Stimulated activated CD4-positive, alpha-beta T cell treated with anti-CD3 and anti-CD28 coated beads, Interleukin-12 subunit alpha, Interleukin-12 subunit beta, amount 100 ng/mL, for 24 hours (primary cell): ENCODE measurements around the gene MEIKIN.

Source experiments
- DNase-seq, 2 experiments: peaks; one replicate each; pipeline ENCODE4 v3.0.0-alpha.2; 2020; ENCODE audit warnings: low read depth in 2 of 2

MEIKIN gene

GRCh38 chr5:131974016-131974415, 28.6 kb upstream of the MEIKIN start:
- DNase-seq = no peak

- DNase-seq = no peak
Measured at GRCh38 chr5:131973089-131973712, 27.7 kb upstream of the MEIKIN start.

DNA sequence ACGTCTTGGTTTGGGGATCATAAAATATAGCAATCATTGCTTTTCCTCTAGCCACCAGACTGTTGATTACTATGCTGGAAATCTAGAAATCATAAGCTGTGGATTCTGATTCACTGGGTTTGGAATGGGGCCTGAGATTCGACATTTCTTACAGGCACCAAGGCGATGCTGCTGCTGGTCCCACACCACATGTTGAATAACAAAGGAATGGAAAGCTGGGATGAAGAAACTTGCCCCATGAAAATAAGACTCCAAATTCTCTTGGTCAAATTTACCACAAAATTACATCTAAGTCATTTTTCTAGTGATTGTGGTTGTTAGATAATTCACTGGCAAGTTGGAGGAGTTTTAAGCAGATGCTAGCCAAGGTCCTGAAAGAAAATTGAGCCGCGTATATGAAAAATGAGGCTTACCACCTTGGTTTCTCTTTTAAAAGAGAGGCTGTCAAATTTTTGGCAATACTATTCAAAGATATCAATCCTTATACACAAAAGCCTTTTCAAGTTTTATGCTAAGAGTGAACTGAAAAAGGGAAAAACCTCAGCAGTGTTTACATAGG, 23.0 kb upstream of the MEIKIN start:
- no peak for DNase-seq

DNA sequence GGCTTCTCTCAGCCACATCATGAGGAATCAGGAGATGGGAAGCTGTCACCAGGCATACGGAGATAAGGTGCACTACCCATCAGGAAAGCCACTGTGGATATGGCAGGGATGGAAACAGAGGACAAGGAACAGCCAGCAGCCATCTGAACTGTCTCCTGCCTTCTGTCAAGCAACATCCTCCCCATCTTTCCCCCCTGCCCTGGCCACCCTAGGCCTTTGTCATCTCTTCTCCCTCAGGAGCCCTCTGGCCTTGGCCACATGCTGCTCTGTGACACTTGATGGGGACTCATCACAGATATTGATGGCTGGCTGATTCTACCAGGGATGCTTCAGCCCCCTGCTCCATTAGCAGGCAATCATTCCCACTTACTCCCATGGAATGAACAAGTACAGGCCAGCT, 21.1 kb upstream of the MEIKIN start:
- no peak for DNase-seq

DNA sequence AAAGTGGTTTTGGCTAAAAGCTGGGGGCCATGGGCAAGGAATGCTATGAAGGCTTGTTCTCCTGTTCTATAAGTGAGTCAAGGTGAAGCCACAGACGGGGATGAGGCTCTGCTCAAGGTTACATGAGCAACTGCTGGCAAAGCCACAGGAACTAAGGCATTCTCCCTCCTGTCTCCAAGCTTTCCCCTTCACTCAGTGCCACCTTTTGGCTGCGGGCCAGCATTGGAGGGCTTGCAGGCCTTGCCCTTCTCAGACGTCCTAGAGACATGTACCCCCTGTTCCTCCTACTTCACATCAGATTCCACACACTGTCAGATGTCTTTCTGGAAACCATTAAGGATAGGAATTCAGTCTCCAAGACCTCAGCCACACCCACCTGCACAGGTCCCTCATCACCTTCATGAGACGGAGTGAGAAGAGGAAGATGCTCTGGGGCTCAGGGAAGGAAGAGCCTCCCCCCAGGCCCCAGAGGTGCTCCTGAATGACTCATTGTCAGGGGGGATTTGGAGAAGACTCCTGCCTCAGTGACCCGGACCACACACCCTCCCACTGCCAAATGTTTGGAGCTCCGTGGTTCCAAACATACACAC, 20.5 kb upstream of the MEIKIN start:
- DNase-seq = no peak

DNA sequence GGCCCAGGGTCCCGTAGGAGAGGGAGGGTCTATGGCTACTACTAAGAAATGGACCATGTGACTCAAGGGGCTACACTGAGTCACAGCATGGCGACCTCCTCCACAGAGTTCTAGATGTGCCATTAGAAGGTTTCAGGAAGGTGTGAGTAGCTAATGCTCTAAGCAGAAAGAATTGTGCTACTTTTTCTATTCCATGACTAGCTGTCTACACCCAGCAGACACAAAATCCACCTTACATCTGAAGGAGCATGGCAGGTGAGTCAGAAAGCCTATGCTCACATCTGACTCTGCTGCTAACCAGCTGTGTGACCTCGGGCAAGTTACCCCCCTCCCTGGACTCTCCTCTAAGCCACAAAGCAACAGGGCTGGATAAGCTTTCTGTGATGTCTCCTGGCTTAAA, 14.4 kb upstream of the MEIKIN start:
- DNase-seq = no peak

GRCh38 chr5:131959136-131959535, 13.7 kb upstream of the MEIKIN start:
- DNase-seq = no peak

GRCh38 chr5:131957721-131958441, 12.4 kb upstream of the MEIKIN start:
- no peak for DNase-seq

DNA sequence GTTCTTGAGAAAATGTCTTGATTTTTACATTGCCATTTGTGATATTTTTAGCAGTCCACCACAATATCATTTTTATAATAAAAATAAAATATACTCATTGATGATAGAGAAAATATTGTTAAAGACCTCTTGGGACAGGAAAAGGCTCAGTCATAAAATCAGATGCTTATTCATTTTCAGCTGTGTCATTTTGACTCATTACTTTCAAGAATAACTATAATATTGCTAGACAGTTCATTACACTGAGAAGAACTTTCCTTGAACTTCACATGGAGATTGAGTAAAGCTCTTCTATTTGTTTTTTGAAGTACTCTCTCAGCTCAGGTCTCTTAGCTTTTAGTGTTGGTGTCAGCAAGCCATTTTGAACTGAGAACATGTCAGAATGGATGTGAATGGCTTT, 8.5 kb upstream of the MEIKIN start:
- DNase-seq = no peak

- no peak for DNase-seq
Measured at GRCh38 chr5:131952301-131952857, 6.9 kb upstream of the MEIKIN start.

DNA sequence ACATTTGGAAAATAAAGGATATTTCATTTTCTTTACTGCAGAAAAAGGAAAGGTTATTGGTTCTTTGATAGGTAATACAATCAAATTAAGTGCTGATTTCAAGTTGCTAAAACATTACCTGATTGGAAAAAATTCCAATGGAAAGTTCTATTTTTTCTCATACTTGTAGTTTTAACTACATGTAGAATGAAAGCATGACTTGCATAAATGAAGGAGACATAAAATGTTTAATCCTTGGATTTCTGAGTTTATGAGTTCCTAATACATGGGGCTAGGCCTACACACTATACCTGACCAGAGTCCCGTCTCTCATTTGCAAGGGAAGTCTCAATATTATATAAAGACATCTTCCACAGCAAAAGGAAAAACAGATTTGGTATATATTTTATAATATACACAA, 5.2 kb upstream of the MEIKIN start:
- DNase-seq = no peak

DNA sequence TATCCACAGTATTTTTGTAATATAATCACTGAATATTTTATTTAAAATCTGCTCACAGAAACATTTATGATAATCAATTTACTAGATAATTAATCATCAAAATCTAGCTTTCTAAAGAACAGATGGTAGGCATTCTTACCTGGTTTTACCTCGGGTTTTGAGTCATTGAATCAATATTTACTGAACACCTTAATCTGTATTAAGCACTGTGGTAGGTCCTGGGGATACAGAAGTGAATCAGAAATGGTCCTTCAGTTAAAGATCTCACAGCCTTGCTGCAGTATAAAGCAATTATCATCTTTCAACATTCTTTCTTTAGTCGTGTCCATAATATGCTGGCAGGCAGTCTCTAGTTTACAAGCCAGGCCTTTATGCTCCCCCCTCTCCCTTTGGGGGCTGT, 2.0 kb upstream of the MEIKIN start:
- no peak for DNase-seq

DNA sequence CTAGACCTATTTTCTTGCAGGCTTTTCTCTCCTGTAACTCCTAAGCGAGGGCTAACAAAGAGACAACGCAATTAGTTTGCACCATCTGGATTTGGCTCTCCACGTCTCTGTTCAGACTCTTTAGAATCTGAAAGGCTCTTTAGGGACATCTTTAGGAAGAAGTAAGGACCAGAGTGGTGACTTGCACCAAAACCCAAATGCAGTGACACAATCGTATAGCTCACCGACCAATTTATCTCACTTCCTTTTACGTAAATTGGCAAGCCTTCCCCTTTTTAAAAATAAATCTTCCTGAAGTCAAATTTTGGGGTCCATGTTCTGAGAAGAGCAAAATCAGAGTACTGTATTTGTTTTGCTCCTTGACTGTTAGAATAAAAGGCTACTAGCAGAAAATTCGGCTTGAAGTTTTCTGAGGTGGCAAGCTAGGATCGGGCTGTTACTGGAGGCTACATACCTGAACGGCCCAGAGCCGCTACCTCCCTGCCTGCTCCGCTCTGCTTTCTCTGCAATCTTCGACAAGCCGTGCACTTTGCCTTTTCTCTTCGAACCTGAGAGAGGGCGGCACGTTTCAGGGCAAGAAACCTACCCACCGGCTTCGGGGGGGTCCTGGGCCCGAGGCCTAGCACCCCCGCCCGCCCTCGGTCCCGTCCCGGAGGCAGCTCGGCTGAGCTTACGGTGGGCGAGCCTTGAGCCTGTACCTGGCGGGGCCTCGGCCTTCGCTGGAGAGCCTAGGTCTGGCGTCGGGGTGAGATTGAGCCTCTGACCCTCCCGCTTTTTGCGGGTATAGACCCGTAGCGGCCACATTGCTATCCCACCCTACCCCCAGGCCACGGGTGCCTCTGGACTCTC, 537 bp downstream of the MEIKIN start:
- DNase-seq = no peak

- no peak for DNase-seq
Measured at GRCh38 chr5:131943916-131944315, 1.5 kb downstream of the MEIKIN start.

GRCh38 chr5:131942016-131942415, 3.4 kb downstream of the MEIKIN start:
- no peak for DNase-seq

DNA sequence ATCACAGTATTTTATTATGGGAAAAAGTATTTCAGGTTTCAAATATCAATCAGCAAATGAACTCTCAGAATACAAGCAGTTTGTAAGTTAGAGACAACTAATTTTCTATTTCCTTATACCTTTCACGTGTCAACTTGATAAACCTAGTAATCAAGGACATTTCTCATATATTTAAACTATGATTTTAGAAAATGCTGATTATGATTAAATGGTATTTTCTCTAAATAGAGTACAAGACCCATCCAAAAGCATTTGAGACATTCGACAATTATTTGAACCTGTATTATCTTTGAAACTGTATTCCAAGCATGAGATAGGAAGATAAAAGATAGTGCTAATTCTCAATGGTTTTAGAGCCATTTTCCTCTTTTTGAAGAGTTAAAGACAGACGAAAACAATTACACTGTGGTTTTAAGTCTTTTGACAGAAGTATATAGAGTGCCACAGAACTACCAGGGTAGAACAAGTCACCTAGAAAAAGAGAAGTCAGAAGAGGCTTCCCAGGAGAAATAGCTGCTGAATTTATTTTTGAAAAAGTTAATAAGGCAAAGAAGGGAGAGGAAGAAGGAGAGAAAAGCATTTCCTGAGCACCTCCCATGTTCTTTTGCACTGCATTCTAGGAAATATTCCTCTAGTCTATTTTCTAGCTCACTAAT, 5.6 kb downstream of the MEIKIN start:
- DNase-seq = no peak

GRCh38 chr5:131932235-131932634, 13.2 kb downstream of the MEIKIN start:
- no peak for DNase-seq

DNA sequence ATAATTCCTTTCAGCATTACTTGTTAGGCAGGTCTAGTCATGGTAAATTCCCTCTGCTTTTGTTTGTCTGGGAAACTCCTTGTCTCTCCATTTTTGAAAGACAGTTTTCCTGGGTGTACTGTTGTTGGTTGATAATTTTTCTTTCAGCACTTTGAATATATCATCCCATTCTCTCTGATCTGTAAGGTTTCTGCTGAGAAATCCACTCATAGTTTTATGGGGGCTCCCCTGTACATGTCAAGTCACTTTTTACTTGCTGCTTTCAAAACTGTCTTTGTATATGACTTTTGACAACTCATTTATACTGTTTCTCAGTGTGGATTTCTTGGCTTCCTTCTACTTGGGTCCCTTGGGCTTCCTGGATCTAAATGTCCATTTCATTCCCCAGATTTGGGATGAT, 16.5 kb downstream of the MEIKIN start:
- DNase-seq = no peak

- no peak for DNase-seq
Measured at GRCh38 chr5:131926168-131926567, 19.3 kb downstream of the MEIKIN start.

DNA sequence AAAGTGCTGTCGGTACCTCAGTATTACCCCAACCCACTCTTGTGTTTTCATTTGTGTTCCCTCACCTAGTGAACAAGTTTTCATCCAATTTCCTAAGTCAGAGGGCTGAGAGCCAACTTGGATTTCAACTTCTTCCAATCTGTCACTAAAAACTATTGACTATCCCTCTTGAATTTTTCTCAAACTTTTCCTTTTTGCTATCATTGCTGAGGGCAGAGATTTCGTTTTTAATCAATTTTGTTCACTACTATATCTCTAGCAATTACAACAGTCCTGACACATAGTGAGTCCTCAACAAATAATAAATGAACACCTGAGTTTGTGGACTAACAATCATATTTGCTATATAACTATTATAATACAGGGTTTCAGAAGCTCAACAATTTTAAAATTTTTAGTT, 29.0 kb downstream of the MEIKIN start:
- no peak for DNase-seq

DNA sequence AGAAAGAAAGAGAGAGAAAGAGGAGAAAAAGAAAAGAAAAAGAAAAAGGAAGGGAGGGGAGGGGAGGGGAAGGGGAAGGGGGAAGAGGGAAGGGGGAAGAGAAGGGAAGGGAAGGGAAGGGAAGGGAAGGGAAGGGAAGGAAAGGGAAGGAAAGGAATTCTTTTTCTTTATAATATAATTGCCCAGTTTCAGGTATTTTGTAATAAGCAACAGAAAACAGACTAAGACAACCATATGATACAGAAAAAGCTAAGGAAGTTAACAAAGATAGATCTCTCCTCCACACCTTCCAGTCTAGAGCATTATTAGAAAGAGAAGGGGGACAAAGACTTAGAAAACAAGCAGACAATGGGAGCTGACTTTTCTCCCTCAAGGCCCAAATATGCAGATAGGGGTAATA, 31.0 kb downstream of the MEIKIN start:
- DNase-seq = no peak
